Measurements from ENCODE around the gene EML4. TPM values are rescaled to one million over a fixed set of nuclear protein-coding genes. Genes with fewer than 3 reads are reported as not detected.
A peak's percentile ranks its signal among the peaks of the same experiment; 100 is the strongest.

Gene EML4
- total RNA-seq, 3 donors from 2014 or later, result 19.4 to 68.5 (median 36.7) TPM

DNA sequence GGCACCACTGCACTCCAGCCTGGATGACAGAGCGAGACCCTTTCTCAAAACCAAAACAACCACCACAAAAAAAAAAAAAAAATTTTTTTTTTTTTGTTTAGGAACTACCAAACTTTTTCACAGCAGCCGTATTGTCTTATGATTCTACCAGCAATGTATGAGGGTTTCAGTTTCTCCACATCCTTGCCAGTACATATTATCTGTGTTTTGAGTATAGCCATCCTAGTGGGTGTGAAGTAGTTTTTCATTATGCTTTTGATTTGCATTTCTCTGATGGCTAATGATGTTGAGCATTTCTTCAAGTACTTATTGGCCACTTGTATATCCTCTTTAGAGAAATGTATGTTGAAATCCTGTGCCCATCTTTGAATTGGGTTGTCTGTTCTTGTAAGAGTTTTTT, 140.2 kb downstream of the EML4 start:
- no peaks in the 10 kb centered on the region for H3K4me1 ChIP-seq
- H3K36me3 ChIP-seq, result no peaks in the 10 kb centered on the region
- no peaks in the 10 kb centered on the region for H3K9me3 ChIP-seq
- no peaks in the 10 kb centered on the region for H3K27me3 ChIP-seq
- DNase-seq (ENCODE audit: low spot score in 2 of 2), result no peak
- no peak overlapping the region for H3K4me3 ChIP-seq
- no peak overlapping the region for H3K27ac ChIP-seq
- TF ChIP-seq POLR2A (IDR thresholded peaks at IDR 0.05) (no peak), POLR2AphosphoS5 (IDR thresholded peaks at IDR 0.05) (no peak)
- TF ChIP-seq, protein P1, sequence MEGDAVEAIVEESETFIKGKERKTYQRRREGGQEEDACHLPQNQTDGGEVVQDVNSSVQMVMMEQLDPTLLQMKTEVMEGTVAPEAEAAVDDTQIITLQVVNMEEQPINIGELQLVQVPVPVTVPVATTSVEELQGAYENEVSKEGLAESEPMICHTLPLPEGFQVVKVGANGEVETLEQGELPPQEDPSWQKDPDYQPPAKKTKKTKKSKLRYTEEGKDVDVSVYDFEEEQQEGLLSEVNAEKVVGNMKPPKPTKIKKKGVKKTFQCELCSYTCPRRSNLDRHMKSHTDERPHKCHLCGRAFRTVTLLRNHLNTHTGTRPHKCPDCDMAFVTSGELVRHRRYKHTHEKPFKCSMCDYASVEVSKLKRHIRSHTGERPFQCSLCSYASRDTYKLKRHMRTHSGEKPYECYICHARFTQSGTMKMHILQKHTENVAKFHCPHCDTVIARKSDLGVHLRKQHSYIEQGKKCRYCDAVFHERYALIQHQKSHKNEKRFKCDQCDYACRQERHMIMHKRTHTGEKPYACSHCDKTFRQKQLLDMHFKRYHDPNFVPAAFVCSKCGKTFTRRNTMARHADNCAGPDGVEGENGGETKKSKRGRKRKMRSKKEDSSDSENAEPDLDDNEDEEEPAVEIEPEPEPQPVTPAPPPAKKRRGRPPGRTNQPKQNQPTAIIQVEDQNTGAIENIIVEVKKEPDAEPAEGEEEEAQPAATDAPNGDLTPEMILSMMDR (IDR thresholded peaks at IDR 0.05), result no peak
- intact Hi-C loops (cut with DNase I; ENCODE audit: low total_unique reads), result no loop called here

DNA sequence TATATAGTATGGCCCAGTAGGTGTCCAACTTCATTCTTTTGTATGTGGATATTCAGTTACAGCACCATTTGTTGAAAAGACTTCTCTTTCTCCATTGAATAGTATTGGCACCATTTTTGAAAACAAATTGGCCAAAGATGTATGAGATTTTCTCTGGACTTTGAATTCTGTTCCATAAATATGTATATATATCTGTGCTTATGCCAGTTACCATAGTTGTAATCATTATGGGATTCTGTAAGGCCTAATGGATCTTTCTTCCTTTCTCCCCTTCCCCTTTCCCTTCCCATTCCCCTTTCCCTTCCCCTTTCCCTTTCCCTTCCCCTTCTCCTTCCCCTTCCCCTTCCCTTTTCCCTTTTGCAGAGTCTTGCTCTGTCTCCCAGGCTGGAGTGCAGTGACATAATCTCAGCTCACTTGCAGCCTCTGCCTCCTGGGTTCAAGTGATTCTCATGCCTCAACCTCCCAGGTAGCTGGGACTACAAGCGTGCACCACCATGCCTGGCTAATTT, 140.9 kb downstream of the EML4 start:
- TF ChIP-seq, protein P1 (IDR thresholded peaks at IDR 0.05), result no peak
- TF ChIP-seq POLR2A (IDR thresholded peaks at IDR 0.05), result no peak
- no peak for TF ChIP-seq POLR2AphosphoS5 (IDR thresholded peaks at IDR 0.05)
- no peak overlapping the region for H3K27ac ChIP-seq
- intact Hi-C loops (cut with DNase I; ENCODE audit: low total_unique reads), result no loop called here
- H3K9me3 ChIP-seq, result no peaks in the 10 kb centered on the region
- no peaks in the 10 kb centered on the region for H3K36me3 ChIP-seq
- H3K4me3 ChIP-seq, result no peak overlapping the region
- no peak for DNase-seq (ENCODE audit: low spot score in 2 of 2)
- no peaks in the 10 kb centered on the region for H3K4me1 ChIP-seq
- H3K27me3 ChIP-seq, result no peaks in the 10 kb centered on the region

DNA sequence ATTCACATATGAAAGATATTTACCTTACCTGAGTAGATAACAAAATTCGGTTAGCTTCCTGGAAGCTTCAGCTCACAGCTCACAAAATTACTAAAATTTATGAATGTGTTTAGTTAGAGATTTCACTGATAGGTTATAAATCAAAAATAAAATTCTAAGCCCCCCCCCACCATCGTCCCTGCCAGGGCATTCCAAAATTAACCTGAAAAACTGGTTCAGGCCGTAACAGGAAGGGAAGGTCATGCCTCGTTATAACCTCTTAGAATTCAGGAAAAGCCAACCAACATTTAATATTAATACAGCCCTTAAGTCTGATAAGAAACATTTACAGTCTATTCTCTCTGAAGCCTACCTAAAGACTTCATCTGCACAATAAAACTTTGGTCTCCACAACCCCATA, 143.0 kb downstream of the EML4 start:
- intact Hi-C loops (cut with DNase I; ENCODE audit: low total_unique reads), result no loop called here
- TF ChIP-seq, protein P1 (IDR thresholded peaks at IDR 0.05), result no peak
- TF ChIP-seq POLR2A (IDR thresholded peaks at IDR 0.05) (no peak), POLR2AphosphoS5 (IDR thresholded peaks at IDR 0.05) (no peak)
- no peak overlapping the region for H3K4me3 ChIP-seq
- no peaks in the 10 kb centered on the region for H3K4me1 ChIP-seq
- H3K27ac ChIP-seq, result peak overlapping the region in 1 of 2 donors; percentile 4
- H3K36me3 ChIP-seq, result no peaks in the 10 kb centered on the region
- no peak for DNase-seq (ENCODE audit: low spot score in 2 of 2)
- H3K9me3 ChIP-seq, result no peaks in the 10 kb centered on the region
- H3K27me3 ChIP-seq, result no peaks in the 10 kb centered on the region

DNA sequence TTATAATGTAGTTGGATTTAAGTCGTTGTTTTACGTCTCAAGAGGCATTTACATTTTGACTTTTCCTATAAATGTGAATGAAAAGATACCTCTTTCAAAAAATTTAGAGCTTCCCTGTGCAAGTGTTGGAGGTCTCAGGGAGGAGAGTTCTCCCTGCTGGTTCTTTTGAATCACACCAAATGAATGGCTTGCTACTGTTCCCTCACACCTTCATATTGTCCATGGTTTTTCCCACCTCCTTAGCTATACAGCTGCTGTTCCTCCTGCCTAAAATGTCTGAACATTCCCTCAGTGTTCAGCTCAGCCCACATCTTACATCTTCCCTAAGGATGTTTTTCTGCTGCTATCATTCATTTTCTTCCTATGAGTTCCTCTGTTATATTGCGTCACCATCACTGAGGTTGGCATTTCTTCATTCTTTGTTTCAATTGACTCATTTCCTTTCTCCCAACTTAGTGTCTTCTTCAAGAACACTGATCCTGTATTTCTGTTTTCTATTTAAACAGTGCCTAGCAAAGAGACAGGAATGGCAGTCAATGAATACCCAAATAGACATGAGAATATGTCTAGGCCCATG, 145.8 kb downstream of the EML4 start:
- Histone ChIP-seq H3K4me1 (no peaks in the 10 kb centered on the region), H3K9me3 (no peaks in the 10 kb centered on the region), H3K27ac (no peak overlapping the region), H3K27me3 (no peaks in the 10 kb centered on the region), H3K36me3 (no peaks in the 10 kb centered on the region), H3K4me3 (no peak overlapping the region)
- DNase-seq (ENCODE audit: low spot score in 2 of 2), result no peak
- intact Hi-C loops (cut with DNase I; ENCODE audit: low total_unique reads), result no loop called here
- TF ChIP-seq POLR2AphosphoS5 (IDR thresholded peaks at IDR 0.05) (no peak), POLR2A (IDR thresholded peaks at IDR 0.05) (no peak)
- TF ChIP-seq, protein P1 (IDR thresholded peaks at IDR 0.05), result no peak

DNA sequence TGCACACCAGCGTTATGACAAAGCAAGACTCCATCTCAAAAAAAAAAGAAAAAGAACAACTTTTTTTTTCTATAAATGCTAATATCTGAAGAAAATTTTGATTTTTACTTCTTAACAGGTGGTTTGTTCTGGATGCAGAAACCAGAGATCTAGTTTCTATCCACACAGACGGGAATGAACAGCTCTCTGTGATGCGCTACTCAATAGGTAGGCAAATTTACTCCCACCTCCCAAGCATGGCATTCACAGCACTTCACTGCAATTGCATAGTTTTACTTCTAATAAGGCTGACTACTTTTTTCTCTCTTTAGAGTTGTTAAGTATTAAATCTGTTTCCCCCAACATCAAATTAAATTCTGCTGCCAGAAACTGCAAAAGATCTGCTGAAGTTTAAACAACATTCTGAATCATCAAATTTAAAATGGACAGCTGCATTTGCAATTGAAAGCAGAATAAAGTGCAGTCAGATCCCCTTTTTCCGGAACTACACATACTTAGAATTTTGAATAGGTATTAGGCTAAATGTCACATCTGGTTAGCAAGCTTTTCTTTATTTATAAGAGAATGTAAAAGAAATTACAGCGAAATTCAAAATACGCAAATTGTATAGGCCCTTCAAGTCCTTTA, 146.8 kb downstream of the EML4 start:
- H3K9me3 ChIP-seq, result no peaks in the 10 kb centered on the region
- H3K4me3 ChIP-seq, result no peak overlapping the region
- no peaks in the 10 kb centered on the region for H3K4me1 ChIP-seq
- TF ChIP-seq POLR2AphosphoS5 (IDR thresholded peaks at IDR 0.05) (no peak), POLR2A (IDR thresholded peaks at IDR 0.05) (no peak)
- TF ChIP-seq, protein P1 (IDR thresholded peaks at IDR 0.05), result no peak
- intact Hi-C loops (cut with DNase I; ENCODE audit: low total_unique reads), result no loop called here
- DNase-seq (ENCODE audit: low spot score in 2 of 2), result no peak
- no peaks in the 10 kb centered on the region for H3K36me3 ChIP-seq
- H3K27ac ChIP-seq, result no peak overlapping the region
- H3K27me3 ChIP-seq, result no peaks in the 10 kb centered on the region
